IMR-90 (cell line): Measurements from ENCODE around the gene GPC6. TPM values are rescaled to one million over a fixed set of nuclear protein-coding genes. Genes with fewer than 3 reads are reported as not detected.

Source experiments
- ATAC-seq: fragments of 200-7000 bp; cut with Tn5 transposase; 2 replicates; pipeline ENCODE4 v1.9.1; 2020; ENCODE audit warnings: low read depth, mild to moderate bottlenecking, moderate library complexity
- BruUV-seq: library from RNA; stranded (reverse); fragments of 400-500 nt; replicated peaks from 2 replicates; lab custom pipeline; 2021; lab: Mats Ljungman, UMichigan
- CTCF ChIA-PET: fragments of 300-600 bp; formaldehyde crosslinking; extraction: SDS; loops from one replicate; lab custom pipeline; 2021; ENCODE audit warnings: antibody characterized with exemption; lab: Yijun Ruan, JAX
- POLR2A ChIA-PET: fragments of 300-600 bp; sonication (Branson Sonifier 250); formaldehyde crosslinking; loops from one replicate; lab custom pipeline; 2022; ENCODE audit warnings: antibody characterized with exemption; ENCODE audit not compliant: unreplicated experiment; lab: Charles Lee
- DNase-seq: peaks from one replicate; pipeline ENCODE4 v3.0.0; 2013
- H2AFZ ChIP-seq: replicated peaks from 2 replicates; pipeline ENCODE3; 2013; ENCODE audit warnings: low read length, mild to moderate bottlenecking; ENCODE audit not compliant: poor library complexity
- H2AK5ac ChIP-seq: 2 replicates; pipeline ENCODE4 v1.6.1; 2013; ENCODE audit warnings: low read depth, low read length, inconsistent platforms
- H2AK9ac ChIP-seq: replicated peaks from 2 replicates; pipeline ENCODE3; 2013; ENCODE audit warnings: mild to moderate bottlenecking, low read depth, low read length, moderate library complexity; ENCODE audit not compliant: poor library complexity
- H2BK120ac ChIP-seq: 2 replicates; pipeline ENCODE4 v1.6.1; 2013; ENCODE audit warnings: low read depth, low read length, inconsistent platforms
- H2BK15ac ChIP-seq: 3 replicates; pipeline ENCODE4 v1.6.1; 2013; ENCODE audit warnings: low read depth, low read length, inconsistent platforms
- H2BK20ac ChIP-seq: 2 replicates; pipeline ENCODE4 v1.6.1; 2013; ENCODE audit warnings: low read depth, mild to moderate bottlenecking, inconsistent platforms, low read length, moderate library complexity
- H2BK5ac ChIP-seq: 2 replicates; pipeline ENCODE4 v1.6.1; 2013; ENCODE audit warnings: mild to moderate bottlenecking, low read depth, low read length, inconsistent platforms; ENCODE audit not compliant: poor library complexity, severe bottlenecking
- H3K14ac ChIP-seq: replicated peaks from 2 replicates; pipeline ENCODE4 v1.6.1; 2013; ENCODE audit warnings: low read depth, low read length, inconsistent platforms
- H3K18ac ChIP-seq: 2 replicates; pipeline ENCODE4 v1.6.1; 2013; ENCODE audit warnings: low read depth, low read length, control low read depth
- H3K23ac ChIP-seq: 2 replicates; pipeline ENCODE4 v1.6.1; 2013; ENCODE audit warnings: low read depth, low read length, inconsistent platforms
- H3K27ac ChIP-seq: 2 replicates; pipeline ENCODE4 v1.5.1; 2013; ENCODE audit warnings: mild to moderate bottlenecking, control low read depth, low read length; ENCODE audit not compliant: insufficient read depth
- H3K27me3 ChIP-seq: 2 replicates; pipeline ENCODE4 v1.6.1; 2013; ENCODE audit warnings: low read length; ENCODE audit not compliant: control insufficient read depth, insufficient read depth
- H3K36me3 ChIP-seq: 2 replicates; pipeline ENCODE4 v1.6.1; 2013; ENCODE audit warnings: low read length, mixed read lengths; ENCODE audit not compliant: control insufficient read depth, insufficient read depth
- H3K4ac ChIP-seq: 2 replicates; pipeline ENCODE4 v1.6.1; 2013; ENCODE audit warnings: low read depth, low read length, inconsistent platforms
- H3K4me1 ChIP-seq: 2 replicates; pipeline ENCODE4 v1.6.1; 2013; ENCODE audit warnings: low read length, mixed read lengths; ENCODE audit not compliant: control insufficient read depth, insufficient read depth
- H3K4me2 ChIP-seq: 2 replicates; pipeline ENCODE4 v1.6.1; 2013; ENCODE audit warnings: low read depth, mild to moderate bottlenecking, control low read depth, low read length, moderate library complexity
- H3K4me3 ChIP-seq: 2 replicates; pipeline ENCODE4 v1.5.1; 2013; ENCODE audit warnings: low read depth, mild to moderate bottlenecking, control low read depth, low read length, moderate library complexity; ENCODE audit not compliant: insufficient read depth
- H3K56ac ChIP-seq: 2 replicates; pipeline ENCODE4 v1.6.1; 2013; ENCODE audit warnings: low read length, inconsistent platforms; ENCODE audit not compliant: insufficient read depth; ENCODE audit errors: extremely low read depth
- H3K79me1 ChIP-seq, 2 experiments: 2 replicates each; pipeline ENCODE4 v1.6.1; 2013; ENCODE audit warnings: low read length in 2 of 2, inconsistent platforms in 1 of 2, low read depth in 1 of 2
- H3K9ac ChIP-seq: 2 replicates; pipeline ENCODE4 v1.6.1; 2013; ENCODE audit warnings: low read depth, low read length, control low read depth
- H3K9me1 ChIP-seq: 2 replicates; pipeline ENCODE4 v1.6.1; 2013; ENCODE audit warnings: low read length, inconsistent platforms; ENCODE audit not compliant: insufficient read depth
- H3K9me3 ChIP-seq: 2 replicates; pipeline ENCODE4 v1.6.1; 2013; ENCODE audit warnings: low read length; ENCODE audit not compliant: control insufficient read depth, insufficient read depth
- H4K20me1 ChIP-seq: 2 replicates; pipeline ENCODE4 v1.6.1; 2013; ENCODE audit warnings: low read length, inconsistent platforms; ENCODE audit not compliant: insufficient read depth
- H4K5ac ChIP-seq: 2 replicates; pipeline ENCODE4 v1.6.1; 2013; ENCODE audit warnings: mild to moderate bottlenecking, low read depth, low read length, control low read depth
- H4K8ac ChIP-seq, 2 experiments: 2 replicates each; pipeline ENCODE4 v1.6.1; 2013; ENCODE audit warnings: low read depth in 2 of 2, low read length in 2 of 2, control low read depth in 1 of 2, inconsistent platforms in 1 of 2
- H4K91ac ChIP-seq: 2 replicates; pipeline ENCODE4 v1.6.1; 2013; ENCODE audit warnings: low read depth, low read length, inconsistent platforms; ENCODE audit not compliant: insufficient read depth
- BHLHE40 ChIP-seq: fragments of 150-350 bp; IDR thresholded peaks from 2 replicates; pipeline ENCODE4 v1.6.1; 2016; ENCODE audit warnings: mild to moderate bottlenecking, low read depth, low read length
- CHD1 ChIP-seq: IDR thresholded peaks from 2 replicates; pipeline ENCODE4 v1.6.1; 2012; ENCODE audit warnings: low read depth, low read length, improper control_type of control experiment
- CTCF ChIP-seq: conservative IDR thresholded peaks from 2 replicates; pipeline ENCODE4 v1.5.1; 2012; ENCODE audit warnings: mild to moderate bottlenecking, low read depth, low read length, improper control_type of control experiment
- ELK1 ChIP-seq: fragments of 150-350 bp; IDR thresholded peaks from 2 replicates; pipeline ENCODE4 v1.6.1; 2016; ENCODE audit warnings: low read depth, mild to moderate bottlenecking, low read length, moderate library complexity, borderline replicate concordance
- FOS ChIP-seq: fragments of 150-350 bp; IDR thresholded peaks from 2 replicates; pipeline ENCODE4 v1.6.1; 2016; ENCODE audit warnings: low read depth, low read length
- POLR2A ChIP-seq: IDR thresholded peaks from 2 replicates; pipeline ENCODE4 v1.6.1; 2012; ENCODE audit warnings: mild to moderate bottlenecking, low read depth, low read length
- RFX5 ChIP-seq: IDR thresholded peaks from 2 replicates; pipeline ENCODE4 v1.8.0; 2012; ENCODE audit warnings: low read depth, mild to moderate bottlenecking, low read length, moderate library complexity
- USF2 ChIP-seq: fragments of 150-350 bp; IDR thresholded peaks from 2 replicates; pipeline ENCODE4 v1.6.1; 2017; ENCODE audit warnings: mild to moderate bottlenecking, antibody characterized with exemption, low read length, low read depth
- WGBS, 2 experiments: methylation state at CpG; one replicate each; pipeline versions ENCODE4 v1.1.5 to v1.1.7; 2013; ENCODE audit warnings: missing lambda C conversion rate in 2 of 2; ENCODE audit not compliant: insufficient read length in 1 of 2; ENCODE audit errors: extremely low coverage in 2 of 2; 5-methylcytosine and 5-hydroxymethylcytosine counted together
- dilution Hi-C: fragments of 300-500 bp; cut with HindIII; formaldehyde crosslinking; loops from one replicate; pipeline ENCODE4 v1.14.3; 2018; ENCODE audit warnings: low sequenced_read_pairs; ENCODE audit not compliant: unreplicated experiment
- in situ Hi-C: fragments of 300-500 bp; cut with MboI; formaldehyde crosslinking; loops from 3 replicates; pipeline ENCODE4 v1.14.3; 2019; ENCODE audit warnings: low sequenced_read_pairs, inconsistent platforms, mixed read lengths
- intact Hi-C: fragments of 100-400 bp; cut with micrococcal nuclease; formaldehyde crosslinking; loops from 2 replicates; pipeline ENCODE4 v1.10.0; 2022
- polyA plus RNA-seq, 3 experiments: library from polyadenylated mRNA; depleted of rRNA; stranded (reverse); fragments of >200 nt; gene quantifications; 2 replicates each; pipeline ENCODE4 v1.2.3, GENCODE V29; 2012; ENCODE audit warnings: low replicate concordance in 1 of 3
- total RNA-seq: library from RNA; depleted of rRNA; stranded (reverse); fragments of >200 nt; gene quantifications from 2 replicates; pipeline ENCODE4 v1.2.3, GENCODE V29; 2012

Gene GPC6
- total and polyA plus RNA-seq, 2 of the 4 experiments (the other 2 are of a cell fraction): 14.9 to 39.4 TPM

- no peak for TF ChIP-seq CTCF
Measured at GRCh38 chr13:94268661-94269060, 1042.1 kb downstream of the GPC6 start (continued).

- H3K4ac ChIP-seq: no peak overlapping the region
- 0 out of 4 replicates have a peak, but pooled peaks cover 0 to 2% of the 10 kb centered on the region in 2 experiments for H3K79me1 ChIP-seq
- WGBS, 2 experiments: 95% methylated on average over 4 of the region's 6 CpGs; no CpG with 5 or more reads in 1 of the 2 experiments
- H3K14ac ChIP-seq: no peak overlapping the region
- no peaks in the 10 kb centered on the region for H4K20me1 ChIP-seq
- intact Hi-C loops: no loop called here
- H2AK5ac ChIP-seq: 0 out of 2 replicates have a peak overlapping the region, but pooled peaks have one; percentile 7
- POLR2A ChIA-PET: no interaction called here
- no peak overlapping the region for H4K8ac ChIP-seq
- H3K27ac ChIP-seq: no peak overlapping the region
- no peak overlapping the region for H3K18ac ChIP-seq
- no peak overlapping the region for H2BK15ac ChIP-seq
- no peak for ATAC-seq
- H3K56ac ChIP-seq: no peak overlapping the region
- no peak overlapping the region for H3K9ac ChIP-seq
- H3K27me3 ChIP-seq: no peaks in the 10 kb centered on the region
- H2BK5ac ChIP-seq: no peak overlapping the region
- no peak overlapping the region for H2BK120ac ChIP-seq
- no peaks in the 10 kb centered on the region for H3K9me1 ChIP-seq
- no peak overlapping the region; the same call in 1 of the 2 replicates for H2BK20ac ChIP-seq
- no peak for DNase-seq
- no peak overlapping the region for H2AK9ac ChIP-seq
- no peak overlapping the region for H4K5ac ChIP-seq
- in situ Hi-C loops: no loop called here
- H3K4me2 ChIP-seq: no peak overlapping the region
- no TSS peak for BruUV-seq
- H3K9me3 ChIP-seq: no peaks in the 10 kb centered on the region
- H4K91ac ChIP-seq: no peak overlapping the region
- TF ChIP-seq CHD1 (no peak), RFX5 (no peak), ELK1 (no peak), BHLHE40 (no peak), FOS (no peak), USF2 (no peak), POLR2A (no peak)
- H3K36me3 ChIP-seq: no peaks in the 10 kb centered on the region
- H3K23ac ChIP-seq: no peak overlapping the region
- no peak overlapping the region for H3K4me3 ChIP-seq
- H2AFZ ChIP-seq: no peak overlapping the region
- CTCF ChIA-PET: interaction anchor here (0.6 kb wide), 1 partner anchor 990 kb away, joined by 3 read pairs; no protein-coding TSS in a partner anchor
- H3K4me1 ChIP-seq: peaks cover 4% of the 10 kb centered on the region
- dilution Hi-C loops: no loop called here
Measured at GRCh38 chr13:94269557-94269956, 1043.0 kb downstream of the GPC6 start.
